CD14-positive monocyte (primary cell): ENCODE data around the gene ANAPC16. TPM values are rescaled to one million over a fixed set of nuclear protein-coding genes. Genes with fewer than 3 reads are reported as not detected.

ENCODE experiments used
- DNase-seq, 3 donors: peaks; one replicate each; pipeline ENCODE4 v3.0.0-alpha.2; 2011 to 2022
- H2AFZ ChIP-seq: 2 replicates; pipeline ENCODE4 v1.6.0; 2012; ENCODE audit warnings: mild to moderate bottlenecking, low read depth, low read length, inconsistent platforms; ENCODE audit not compliant: insufficient read depth, poor library complexity, severe bottlenecking
- H3K27ac ChIP-seq, 2 donors: 1 replicate in 1 of 2; 2 replicates in 1 of 2; pipeline ENCODE4 v1.5.1; 2012 to 2013; ENCODE audit warnings: low read length in 2 of 2, control low read depth in 1 of 2, inconsistent platforms in 1 of 2, low read depth in 1 of 2, mild to moderate bottlenecking in 1 of 2
- H3K27me3 ChIP-seq, 2 donors: one replicate each; pipeline versions ENCODE4 v1.6.0 to v1.6.1; 2011 to 2013; ENCODE audit warnings: low read length in 2 of 2; ENCODE audit not compliant: control insufficient read depth in 2 of 2, insufficient read depth in 2 of 2
- H3K36me3 ChIP-seq, 2 donors: replicated peaks in 1 of 2; 1 replicate in 1 of 2; 2 replicates in 1 of 2; pipeline versions ENCODE4 v1.5.1 to v1.6.1; 2012 to 2013; ENCODE audit warnings: low read length in 2 of 2, control low read depth in 1 of 2, inconsistent platforms in 1 of 2, mild to moderate bottlenecking in 1 of 2; ENCODE audit not compliant: insufficient read depth in 2 of 2, control insufficient read depth in 1 of 2
- H3K4me1 ChIP-seq, 2 donors: 1 replicate in 1 of 2; 2 replicates in 1 of 2; pipeline versions ENCODE4 v1.5.1 to v1.6.1; 2012 to 2013; ENCODE audit warnings: low read length in 2 of 2, control low read depth in 1 of 2, inconsistent platforms in 1 of 2, mild to moderate bottlenecking in 1 of 2, moderate library complexity in 1 of 2; ENCODE audit not compliant: insufficient read depth in 2 of 2, control insufficient read depth in 1 of 2
- H3K4me2 ChIP-seq: replicated peaks from 2 replicates; pipeline ENCODE3; 2012; ENCODE audit warnings: low read length, moderate library complexity, mild to moderate bottlenecking; ENCODE audit not compliant: poor library complexity, severe bottlenecking; ENCODE audit errors: extremely low read depth
- H3K4me3 ChIP-seq, 3 experiments: fragments of 200-600 bp in 1 of 3; sonication (generic) in 1 of 3; replicated peaks in 1 of 3; 1 replicate in 2 of 3; 2 replicates in 1 of 3; pipeline ENCODE4 v1.5.1; 2011 to 2013; ENCODE audit warnings: low read length in 3 of 3, mild to moderate bottlenecking in 3 of 3, control low read depth in 2 of 3, low read depth in 2 of 3, inconsistent platforms in 1 of 3, moderate library complexity in 1 of 3
- H3K79me2 ChIP-seq: 2 replicates; pipeline ENCODE4 v1.6.0; 2012; ENCODE audit warnings: mild to moderate bottlenecking, control low read depth, inconsistent platforms, low read length, moderate library complexity; ENCODE audit not compliant: insufficient read depth
- H3K9ac ChIP-seq: 2 replicates; pipeline ENCODE4 v1.6.0; 2017; ENCODE audit warnings: low read length, mild to moderate bottlenecking; ENCODE audit not compliant: insufficient read depth, poor library complexity, severe bottlenecking
- H3K9me3 ChIP-seq, 2 donors: replicated peaks in 1 of 2; 1 replicate in 1 of 2; 2 replicates in 1 of 2; pipeline versions ENCODE4 v1.5.1 to v1.6.1; 2012 to 2013; ENCODE audit warnings: low read length in 2 of 2, control low read depth in 1 of 2; ENCODE audit not compliant: control insufficient read depth in 1 of 2, insufficient read depth in 1 of 2
- H4K20me1 ChIP-seq: 2 replicates; pipeline ENCODE4 v1.6.0; 2012; ENCODE audit warnings: mild to moderate bottlenecking, low read length, control low read depth, moderate library complexity; ENCODE audit not compliant: insufficient read depth
- H3K27ac Mint-ChIP-seq, 7 donors: one replicate each; pipeline ENCODE4 v1.8.0; 2020; ENCODE audit warnings: mild to moderate bottlenecking in 7 of 7, mixed read lengths in 7 of 7, moderate library complexity in 6 of 7, inconsistent platforms in 2 of 7
- H3K27me3 Mint-ChIP-seq, 3 donors: one replicate each; pipeline ENCODE4 v1.8.0; 2021 to 2022; ENCODE audit warnings: low read depth in 3 of 3, mild to moderate bottlenecking in 3 of 3, mixed read lengths in 3 of 3, moderate library complexity in 3 of 3, inconsistent platforms in 1 of 3
- H3K36me3 Mint-ChIP-seq, 2 donors: one replicate each; pipeline ENCODE4 v1.8.0; 2020; ENCODE audit warnings: mixed read lengths in 2 of 2, inconsistent platforms in 1 of 2, mild to moderate bottlenecking in 1 of 2
- H3K4me1 Mint-ChIP-seq: one replicate; pipeline ENCODE4 v1.8.0; 2020; ENCODE audit warnings: mild to moderate bottlenecking, mixed read lengths
- H3K4me3 Mint-ChIP-seq, 2 donors: one replicate each; pipeline ENCODE4 v1.8.0; 2020; ENCODE audit warnings: mild to moderate bottlenecking in 2 of 2, mixed read lengths in 2 of 2, moderate library complexity in 1 of 2
- H3K9me3 Mint-ChIP-seq, 7 donors: one replicate each; pipeline ENCODE4 v1.8.0; 2020 to 2022; ENCODE audit warnings: mixed read lengths in 7 of 7, mild to moderate bottlenecking in 6 of 7, moderate library complexity in 6 of 7, inconsistent platforms in 2 of 7
- CTCF ChIP-seq: fragments of 200-600 bp; IDR thresholded peaks from one replicate; pipeline ENCODE4 v1.8.0; 2022; ENCODE audit warnings: antibody characterized with exemption, mild to moderate bottlenecking
- WGBS: methylation state at CpG from one replicate; pipeline ENCODE4 v1.1.5; 2013; ENCODE audit warnings: missing lambda C conversion rate; ENCODE audit not compliant: insufficient coverage; 5-methylcytosine and 5-hydroxymethylcytosine counted together
- intact Hi-C, 2 donors: fragments of 100-400 bp; cut with micrococcal nuclease; formaldehyde crosslinking; loops; one replicate each; pipeline versions ENCODE4 v1.15.0 to v1.15.1; 2023
- polyA plus RNA-seq, 3 donors: library from polyadenylated mRNA; depleted of rRNA in 1 of 3; unstranded in 2 of 3; stranded (reverse) in 1 of 3; fragments of 300-500 nt in 2 of 3; fragments of >200 nt in 1 of 3; fragmentation: Illumina TruSeq in 2 of 3; gene quantifications; 1 replicate in 2 of 3; 2 replicates in 1 of 3; pipeline ENCODE4 v1.2.3, GENCODE V29; 2012 to 2021

ANAPC16 gene
- polyA plus RNA-seq, 3 donors: 65.5 to 167 (median 148) TPM

GRCh38 chr10:72226418-72227027 lies 10.7 kb downstream of the ANAPC16 start:
- no peaks in the 10 kb centered on the region for H3K9me3 Mint-ChIP-seq
- no peak overlapping the region for H3K27ac ChIP-seq
- H3K9ac ChIP-seq: no peak overlapping the region
- DNase-seq: no peak
- peaks cover 69% of the 10 kb centered on the region for H3K79me2 ChIP-seq
- no peak overlapping the region for H3K4me3 ChIP-seq
- H3K36me3 ChIP-seq: peaks cover 18 to 44% of the 10 kb centered on the region in 2 donors
- H3K27me3 ChIP-seq: no peaks in the 10 kb centered on the region
- H3K36me3 Mint-ChIP-seq: peaks cover 31 to 32% of the 10 kb centered on the region in 2 donors
- H3K4me2 ChIP-seq: no peak overlapping the region
- peak overlapping the region in 2 of 7 donors; percentile 14 to 54 for H3K27ac Mint-ChIP-seq
- H3K27me3 Mint-ChIP-seq: peaks cover 0 to 2% (median 0%) of the 10 kb centered on the region in 3 donors
- 66% methylated on average over 3 of the region's 6 CpGs for WGBS
- TF ChIP-seq CTCF: no peak
- no peaks in the 10 kb centered on the region for H4K20me1 ChIP-seq
- no peak overlapping the region for H2AFZ ChIP-seq
- intact Hi-C loops: loop anchor here in 1 of 2 donors (10.0 kb wide), 1 partner anchor 102 kb away; no protein-coding TSS in a partner anchor
- peaks cover 24 to 33% of the 10 kb centered on the region in 2 donors for H3K4me1 ChIP-seq
- H3K4me3 Mint-ChIP-seq: no peak overlapping the region
- H3K4me1 Mint-ChIP-seq: peaks cover 30% of the 10 kb centered on the region
- H3K9me3 ChIP-seq: no peaks in the 10 kb centered on the region

- no peak overlapping the region for H3K9ac ChIP-seq
- no peak overlapping the region for H3K27ac ChIP-seq
- no peak overlapping the region for H3K4me2 ChIP-seq
- no peak for DNase-seq
- no peaks in the 10 kb centered on the region for H4K20me1 ChIP-seq
- no peaks in the 10 kb centered on the region for H3K27me3 ChIP-seq
- Mint-ChIP-seq H3K4me1 (peaks cover 30% of the 10 kb centered on the region), H3K27ac (peak overlapping the region in 4 of 7 donors; percentile 6 to 64 (median 44)), H3K36me3 (peaks cover 32 to 35% of the 10 kb centered on the region in 2 donors), H3K9me3 (no peaks in the 10 kb centered on the region), H3K27me3 (peaks cover 0 to 2% (median 0%) of the 10 kb centered on the region in 3 donors), H3K4me3 (no peak overlapping the region)
- H3K4me1 ChIP-seq: peaks cover 27 to 37% of the 10 kb centered on the region in 2 donors
- WGBS: 43% methylated on average over 4 of the region's 6 CpGs
- H3K9me3 ChIP-seq: no peaks in the 10 kb centered on the region
- TF ChIP-seq CTCF: no peak
- H2AFZ ChIP-seq: no peak overlapping the region
- intact Hi-C loops: loop anchor here in 1 of 2 donors (10.0 kb wide), 1 partner anchor 103 kb away; no protein-coding TSS in a partner anchor
- H3K4me3 ChIP-seq: no peak overlapping the region
- H3K79me2 ChIP-seq: peaks cover 61% of the 10 kb centered on the region
- H3K36me3 ChIP-seq: peaks cover 19 to 45% of the 10 kb centered on the region in 2 donors
These were observed 12.0 kb downstream of the ANAPC16 start for GRCh38 chr10:72227826-72228225.
